Suprapubic skin (tissue), 3 donors: ENCODE data around the gene PPAT.

Experiments used
- POLR2A ChIP-seq, 2 donors: fragments of 450-650 bp; IDR thresholded peaks; one replicate each; pipeline ENCODE4 v1.6.1; 2017; ENCODE audit warnings: antibody characterized with exemption in 2 of 2, mild to moderate bottlenecking in 2 of 2, moderate library complexity in 2 of 2
- TF ChIP-seq, protein P1 (sequence below), 2 donors: fragments of 200-600 bp in 1 of 2; fragments of 450-650 bp in 1 of 2; sonication (generic) in 1 of 2; IDR thresholded peaks; one replicate each; pipeline ENCODE4 v1.5.1; 2016 to 2019; ENCODE audit warnings: antibody characterized with exemption in 2 of 2, mild to moderate bottlenecking in 1 of 2, moderate library complexity in 1 of 2

DNA sequence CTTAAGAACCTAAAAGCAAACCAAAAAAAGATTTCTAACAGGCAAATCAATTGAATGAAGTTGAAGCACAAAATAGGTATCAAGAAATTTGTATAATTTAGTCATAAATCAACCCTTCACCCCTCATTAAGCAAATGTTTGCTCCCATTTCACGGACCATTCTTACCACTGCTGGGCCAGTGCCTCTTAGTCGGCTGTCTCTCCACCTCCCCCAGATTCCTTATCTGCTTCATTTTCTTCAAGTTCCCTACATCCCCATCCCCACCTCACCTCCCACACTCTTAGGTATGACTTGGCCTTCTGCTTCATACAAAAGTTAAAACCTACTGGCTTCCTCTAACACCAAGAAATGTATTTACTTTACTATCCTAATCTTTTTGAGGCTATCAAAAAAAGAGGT, 60.0 kb downstream of the PPAT start:
- TF ChIP-seq, protein P1, sequence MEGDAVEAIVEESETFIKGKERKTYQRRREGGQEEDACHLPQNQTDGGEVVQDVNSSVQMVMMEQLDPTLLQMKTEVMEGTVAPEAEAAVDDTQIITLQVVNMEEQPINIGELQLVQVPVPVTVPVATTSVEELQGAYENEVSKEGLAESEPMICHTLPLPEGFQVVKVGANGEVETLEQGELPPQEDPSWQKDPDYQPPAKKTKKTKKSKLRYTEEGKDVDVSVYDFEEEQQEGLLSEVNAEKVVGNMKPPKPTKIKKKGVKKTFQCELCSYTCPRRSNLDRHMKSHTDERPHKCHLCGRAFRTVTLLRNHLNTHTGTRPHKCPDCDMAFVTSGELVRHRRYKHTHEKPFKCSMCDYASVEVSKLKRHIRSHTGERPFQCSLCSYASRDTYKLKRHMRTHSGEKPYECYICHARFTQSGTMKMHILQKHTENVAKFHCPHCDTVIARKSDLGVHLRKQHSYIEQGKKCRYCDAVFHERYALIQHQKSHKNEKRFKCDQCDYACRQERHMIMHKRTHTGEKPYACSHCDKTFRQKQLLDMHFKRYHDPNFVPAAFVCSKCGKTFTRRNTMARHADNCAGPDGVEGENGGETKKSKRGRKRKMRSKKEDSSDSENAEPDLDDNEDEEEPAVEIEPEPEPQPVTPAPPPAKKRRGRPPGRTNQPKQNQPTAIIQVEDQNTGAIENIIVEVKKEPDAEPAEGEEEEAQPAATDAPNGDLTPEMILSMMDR (IDR thresholded peaks at IDR 0.05): no peak
- no peak for TF ChIP-seq POLR2A (IDR thresholded peaks at IDR 0.05)
